Testis (tissue), 3 donors: ENCODE data around the gene MMP28. TPM values are rescaled to one million over a fixed set of nuclear protein-coding genes. Genes with fewer than 3 reads are reported as not detected.

ENCODE experiments used
- DNase-seq: peaks from one replicate; pipeline ENCODE4 v3.0.0-alpha.2; 2019
- H3K27ac ChIP-seq, 2 donors: fragments of 200-600 bp; sonication (generic); one replicate each; pipeline ENCODE4 v1.5.1; 2019
- H3K27me3 ChIP-seq: fragments of 200-600 bp; sonication (generic); one replicate; pipeline ENCODE4 v1.5.1; 2019
- H3K36me3 ChIP-seq: fragments of 200-600 bp; sonication (generic); one replicate; pipeline ENCODE4 v1.5.1; 2017; ENCODE audit warnings: low read depth; ENCODE audit errors: missing control alignments
- H3K4me1 ChIP-seq: fragments of 200-600 bp; sonication (generic); one replicate; pipeline ENCODE4 v1.5.1; 2019
- H3K4me3 ChIP-seq, 2 donors: fragments of 200-600 bp; sonication (generic); one replicate each; pipeline ENCODE4 v1.5.1; 2017 to 2019
- H3K9me3 ChIP-seq: fragments of 200-600 bp; sonication (generic); one replicate; pipeline ENCODE4 v1.5.1; 2017
- CTCF ChIP-seq, 3 experiments: fragments of 450-650 bp in 2 of 3; fragments of 200-600 bp in 1 of 3; sonication (generic) in 1 of 3; IDR thresholded peaks; one replicate each; pipeline ENCODE4 v1.5.1; 2016 to 2019; ENCODE audit warnings: antibody characterized with exemption in 3 of 3, mild to moderate bottlenecking in 2 of 3, moderate library complexity in 1 of 3
- POLR2A ChIP-seq: fragments of 450-650 bp; IDR thresholded peaks from one replicate; pipeline ENCODE4 v1.6.1; 2017; ENCODE audit warnings: antibody characterized with exemption, mild to moderate bottlenecking, moderate library complexity
- WGBS, 2 donors: methylation state at CpG; one replicate each; pipeline ENCODE4 v1.1.5; 2018; 5-methylcytosine and 5-hydroxymethylcytosine counted together
- intact Hi-C: fragments of 100-400 bp; cut with DNase I; formaldehyde crosslinking; loops from one replicate; pipeline ENCODE4 v1.15.1; 2023; ENCODE audit warnings: low total_unique reads
- polyA plus RNA-seq: library from polyadenylated mRNA; stranded (reverse); fragments of 350-450 nt; fragmentation: Illumina TruSeq; extraction: RNeasy Lipid Tissue Mini Kit (QIAGEN cat#74804); gene quantifications from one replicate; pipeline ENCODE4 v1.2.3, GENCODE V29; 2014; ENCODE audit warnings: low read depth, low replicate concordance; ENCODE audit not compliant: insufficient read depth
- total RNA-seq, 2 donors: library from RNA; depleted of rRNA; stranded (reverse); fragments of >200 nt; gene quantifications; one replicate each; pipeline ENCODE4 v1.2.3, GENCODE V29; 2016

Gene MMP28
- total and polyA plus RNA-seq, 3 donors from 2014 or later, result 78.3 to 237 (median 179) TPM

GRCh38 chr17:35766489-35766877, 29.0 kb downstream of the MMP28 start:
- intact Hi-C loops, result loop anchor here (5.0 kb wide), 1 partner anchor 36 kb away; no protein-coding TSS in a partner anchor
- 94 to 97% methylated on average over 17 to 24 of the region's 24 CpGs for WGBS, 2 donors
- no peaks in the 10 kb centered on the region for H3K36me3 ChIP-seq

GRCh38 chr17:35765756-35766488, 29.5 kb downstream of the MMP28 start:
- no peaks in the 10 kb centered on the region for H3K36me3 ChIP-seq
- DNase-seq, result no peak
- H3K27me3 ChIP-seq, result no peaks in the 10 kb centered on the region
- 63 to 76% methylated on average over 8 of the region's 8 CpGs for WGBS, 2 donors
- H3K27ac ChIP-seq, result peak overlapping the region; percentile 3 to 24
- no peak overlapping the region for H3K4me3 ChIP-seq
- TF ChIP-seq POLR2A, result no peak
- TF ChIP-seq CTCF (IDR thresholded peaks at IDR 0.05), result no peak
- H3K4me1 ChIP-seq, result peaks cover 25% of the 10 kb centered on the region
- H3K9me3 ChIP-seq, result no peaks in the 10 kb centered on the region
- intact Hi-C loops, result loop anchor here (5.0 kb wide), 1 partner anchor 36 kb away; no protein-coding TSS in a partner anchor

More at GRCh38 chr17:35766489-35766877, 29.0 kb downstream of the MMP28 start:
- Histone ChIP-seq H3K9me3 (no peaks in the 10 kb centered on the region), H3K4me1 (peaks cover 25% of the 10 kb centered on the region), H3K4me3 (no peak overlapping the region), H3K27ac (peak overlapping the region; percentile 3 to 24), H3K27me3 (no peaks in the 10 kb centered on the region)
- DNase-seq, result no peak
- TF ChIP-seq POLR2A (no peak), CTCF (IDR thresholded peaks at IDR 0.05) (no peak)

GRCh38 chr17:35765086-35765710, 30.2 kb downstream of the MMP28 start:
- peaks cover 25% of the 10 kb centered on the region for H3K4me1 ChIP-seq
- H3K4me3 ChIP-seq, result peak overlapping the region in 1 of 2 donors; percentile 59
- H3K36me3 ChIP-seq, result no peaks in the 10 kb centered on the region
- peak; percentile 65 for DNase-seq
- WGBS, 2 donors, result 22 to 44% methylated on average over 7 to 11 of the region's 11 CpGs
- no peaks in the 10 kb centered on the region for H3K27me3 ChIP-seq
- TF ChIP-seq CTCF (IDR thresholded peaks at IDR 0.05) (no peak), POLR2A (no peak)
- peak overlapping the region in 1 of 2 donors; percentile 39 for H3K27ac ChIP-seq
- H3K9me3 ChIP-seq, result no peaks in the 10 kb centered on the region
- intact Hi-C loops, result loop anchor here (5.0 kb wide), 1 partner anchor 37 kb away; no protein-coding TSS in a partner anchor

GRCh38 chr17:35764123-35764991, 31.1 kb downstream of the MMP28 start:
- no peaks in the 10 kb centered on the region for H3K36me3 ChIP-seq
- H3K9me3 ChIP-seq, result no peaks in the 10 kb centered on the region
- H3K27ac ChIP-seq, result peak overlapping the region; percentile 39 to 44
- 8 to 9% methylated on average over 39 to 50 of the region's 75 CpGs for WGBS, 2 donors
- peak; percentile 88 for DNase-seq
- no peaks in the 10 kb centered on the region for H3K27me3 ChIP-seq
- H3K4me1 ChIP-seq, result peaks cover 25% of the 10 kb centered on the region
- intact Hi-C loops, result no loop called here
- TF ChIP-seq CTCF (IDR thresholded peaks at IDR 0.05) (peak; percentile 91 to 96 (median 94)), POLR2A (no peak)
- H3K4me3 ChIP-seq, result peak overlapping the region; percentile 58 to 59
